Heart left ventricle (tissue), 13 donors: ENCODE results near the gene HIPK2.

ENCODE experiments used
- POLR2A ChIP-seq, 2 donors: fragments of 450-650 bp; IDR thresholded peaks; one replicate each; pipeline ENCODE4 v1.6.1; 2017; ENCODE audit warnings: antibody characterized with exemption in 2 of 2, mild to moderate bottlenecking in 2 of 2, moderate library complexity in 2 of 2
- TF ChIP-seq, protein P1 (sequence below), 12 donors: fragments of 200-600 bp; sonication (generic) in 4 of 12; IDR thresholded peaks; one replicate each; pipeline versions ENCODE4 v1.5.0 to v1.8.0; 2018 to 2022; ENCODE audit warnings: antibody characterized with exemption in 12 of 12, mild to moderate bottlenecking in 5 of 12
- donor health status: ischemic (EF 13 %, LVEDD 7.1; RV severe dilation, severe dysfunction).
- donor health status: DM: no; HTN: yes; CAD: no.
- donor health status: DM: no; HTN: no; CAD: no.
- donor health status: ischemic (EF 25% LVEDD 6.9; RV normal size, moderate dysfunction).
- donor health status: ischemic (EF 25% LVEDD 5.7; RV mildly dilated, moderate dysfunction).
- donor health status: ischemic (EF 35%, LVEDD 5.7; RV mildly dilated, moderate dysfunction).
- donor health status: nonischemic (EF 11% LVEDD 7.7; RV severe dilation, severe dysfunction).
- donor health status: DM: yes; HTN: yes; CAD: no.
- donor health status: PGD.
- donor health status: ischemic (EF 29% LVEDD 5.4; RV normal size, mild dysfunction).
- donor health status: nonischemic (EF 23%, LVEDD 6.1; RV moderate dilation, normal function).

DNA sequence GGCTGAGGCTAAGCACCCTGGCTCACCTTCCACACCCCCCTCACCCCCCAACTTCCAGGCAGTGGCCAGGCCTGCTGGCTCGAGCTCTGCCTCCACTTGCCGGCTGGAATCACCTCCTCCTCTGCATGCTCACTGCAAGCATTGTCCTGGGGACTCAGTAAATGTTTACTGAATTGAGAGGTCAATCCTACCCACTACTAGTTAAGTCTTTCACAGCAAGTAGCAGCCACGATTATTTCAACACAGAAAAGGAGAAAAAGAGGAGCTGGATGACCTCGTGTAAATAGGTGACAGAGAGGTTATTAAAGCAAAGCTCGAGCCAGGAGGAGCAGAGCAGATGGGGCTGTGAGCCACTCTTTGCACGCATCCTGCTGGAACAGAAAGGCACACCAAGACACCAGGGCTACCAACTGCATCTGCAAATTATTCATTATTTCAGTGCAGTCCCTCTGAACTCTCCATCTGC is 32.1 kb downstream of the HIPK2 start:
- TF ChIP-seq, protein P1, sequence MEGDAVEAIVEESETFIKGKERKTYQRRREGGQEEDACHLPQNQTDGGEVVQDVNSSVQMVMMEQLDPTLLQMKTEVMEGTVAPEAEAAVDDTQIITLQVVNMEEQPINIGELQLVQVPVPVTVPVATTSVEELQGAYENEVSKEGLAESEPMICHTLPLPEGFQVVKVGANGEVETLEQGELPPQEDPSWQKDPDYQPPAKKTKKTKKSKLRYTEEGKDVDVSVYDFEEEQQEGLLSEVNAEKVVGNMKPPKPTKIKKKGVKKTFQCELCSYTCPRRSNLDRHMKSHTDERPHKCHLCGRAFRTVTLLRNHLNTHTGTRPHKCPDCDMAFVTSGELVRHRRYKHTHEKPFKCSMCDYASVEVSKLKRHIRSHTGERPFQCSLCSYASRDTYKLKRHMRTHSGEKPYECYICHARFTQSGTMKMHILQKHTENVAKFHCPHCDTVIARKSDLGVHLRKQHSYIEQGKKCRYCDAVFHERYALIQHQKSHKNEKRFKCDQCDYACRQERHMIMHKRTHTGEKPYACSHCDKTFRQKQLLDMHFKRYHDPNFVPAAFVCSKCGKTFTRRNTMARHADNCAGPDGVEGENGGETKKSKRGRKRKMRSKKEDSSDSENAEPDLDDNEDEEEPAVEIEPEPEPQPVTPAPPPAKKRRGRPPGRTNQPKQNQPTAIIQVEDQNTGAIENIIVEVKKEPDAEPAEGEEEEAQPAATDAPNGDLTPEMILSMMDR (IDR thresholded peaks at IDR 0.05) = no peak
- no peak for TF ChIP-seq POLR2A (IDR thresholded peaks at IDR 0.05)
